Mesothelial cell of epicardium (in vitro differentiated cells): ENCODE measurements around the gene EHD4. TPM values are rescaled to one million over a fixed set of nuclear protein-coding genes. Genes with fewer than 3 reads are reported as not detected.

Experiments
- DNase-seq, 2 experiments: peaks; one replicate each; pipeline ENCODE4 v3.0.0; 2021; ENCODE audit warnings: low spot score in 2 of 2; ENCODE audit not compliant: unreplicated experiment in 2 of 2
- H3K27ac Mint-ChIP-seq: 2 replicates; pipeline ENCODE4 v1.8.0; 2021; ENCODE audit warnings: mixed read lengths
- H3K27me3 Mint-ChIP-seq: 2 replicates; pipeline ENCODE4 v1.8.0; 2021; ENCODE audit warnings: low read depth, mixed read lengths
- H3K36me3 Mint-ChIP-seq: 2 replicates; pipeline ENCODE4 v1.8.0; 2021; ENCODE audit warnings: mixed read lengths
- H3K4me1 Mint-ChIP-seq: 2 replicates; pipeline ENCODE4 v1.8.0; 2021; ENCODE audit warnings: mixed read lengths
- H3K4me3 Mint-ChIP-seq: 2 replicates; pipeline ENCODE4 v1.8.0; 2021; ENCODE audit warnings: mild to moderate bottlenecking, moderate library complexity, mixed read lengths
- H3K9me3 Mint-ChIP-seq: 2 replicates; pipeline ENCODE4 v1.8.0; 2021; ENCODE audit warnings: mixed read lengths
- total RNA-seq: library from RNA; stranded (reverse); gene quantifications from 3 replicates; pipeline ENCODE4 v1.2.1, GENCODE V29; 2021
- TF ChIP-seq, protein P1 (sequence below): fragments of 200-600 bp; sonication (generic); IDR thresholded peaks from one replicate; pipeline ENCODE4 v1.5.0; 2021; ENCODE audit warnings: antibody characterized with exemption; ENCODE audit not compliant: unreplicated experiment

The EHD4 gene
- total RNA-seq, 1 donor from 2014 or later = 16.1 TPM

DNA sequence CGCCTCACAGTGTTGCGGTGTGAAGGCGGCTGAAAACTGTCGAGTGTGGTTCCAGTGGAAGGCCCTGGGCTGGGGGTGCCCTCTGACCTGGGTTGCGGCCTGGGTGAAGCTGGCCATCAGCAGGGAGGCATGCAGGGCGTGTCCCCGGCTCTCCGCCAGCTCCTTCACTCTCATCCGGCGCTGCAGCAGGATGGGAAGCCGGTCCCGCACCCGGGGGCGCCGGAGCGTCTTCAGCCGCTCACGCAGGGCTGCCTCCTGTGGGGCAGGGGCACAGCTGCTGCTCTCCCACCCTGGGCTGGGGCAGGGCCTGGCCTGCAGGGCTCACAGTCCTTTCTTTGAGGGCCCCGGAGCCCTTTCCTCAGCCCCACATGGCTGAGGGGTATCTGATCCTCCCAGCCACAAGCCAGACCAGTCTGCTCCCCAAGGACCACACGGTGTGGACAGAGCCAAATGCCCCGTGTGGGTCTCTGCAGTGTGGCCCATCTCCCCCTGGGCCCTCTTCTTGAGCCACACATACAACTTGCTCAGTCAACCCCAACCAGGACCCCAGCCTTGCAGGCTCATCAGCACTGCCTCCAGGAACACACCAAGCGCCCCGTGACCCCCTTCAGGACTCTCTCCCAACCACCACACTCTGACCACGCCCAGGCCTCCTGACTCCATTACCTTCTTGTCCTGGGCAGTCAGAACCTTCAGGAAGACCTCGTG is 105.3 kb downstream of the EHD4 start:
- H3K36me3 Mint-ChIP-seq = no peaks in the 10 kb centered on the region
- H3K27ac Mint-ChIP-seq = no peak overlapping the region
- TF ChIP-seq, protein P1, sequence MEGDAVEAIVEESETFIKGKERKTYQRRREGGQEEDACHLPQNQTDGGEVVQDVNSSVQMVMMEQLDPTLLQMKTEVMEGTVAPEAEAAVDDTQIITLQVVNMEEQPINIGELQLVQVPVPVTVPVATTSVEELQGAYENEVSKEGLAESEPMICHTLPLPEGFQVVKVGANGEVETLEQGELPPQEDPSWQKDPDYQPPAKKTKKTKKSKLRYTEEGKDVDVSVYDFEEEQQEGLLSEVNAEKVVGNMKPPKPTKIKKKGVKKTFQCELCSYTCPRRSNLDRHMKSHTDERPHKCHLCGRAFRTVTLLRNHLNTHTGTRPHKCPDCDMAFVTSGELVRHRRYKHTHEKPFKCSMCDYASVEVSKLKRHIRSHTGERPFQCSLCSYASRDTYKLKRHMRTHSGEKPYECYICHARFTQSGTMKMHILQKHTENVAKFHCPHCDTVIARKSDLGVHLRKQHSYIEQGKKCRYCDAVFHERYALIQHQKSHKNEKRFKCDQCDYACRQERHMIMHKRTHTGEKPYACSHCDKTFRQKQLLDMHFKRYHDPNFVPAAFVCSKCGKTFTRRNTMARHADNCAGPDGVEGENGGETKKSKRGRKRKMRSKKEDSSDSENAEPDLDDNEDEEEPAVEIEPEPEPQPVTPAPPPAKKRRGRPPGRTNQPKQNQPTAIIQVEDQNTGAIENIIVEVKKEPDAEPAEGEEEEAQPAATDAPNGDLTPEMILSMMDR = no peak
- H3K4me3 Mint-ChIP-seq = no peak overlapping the region
- H3K4me1 Mint-ChIP-seq = peaks cover 12% of the 10 kb centered on the region
- DNase-seq = no peak
- no peaks in the 10 kb centered on the region for H3K9me3 Mint-ChIP-seq
- H3K27me3 Mint-ChIP-seq = no peaks in the 10 kb centered on the region

- Mint-ChIP-seq H3K36me3 (no peaks in the 10 kb centered on the region), H3K27me3 (no peaks in the 10 kb centered on the region), H3K27ac (no peak overlapping the region), H3K4me3 (no peak overlapping the region), H3K9me3 (no peaks in the 10 kb centered on the region), H3K4me1 (peaks cover 12% of the 10 kb centered on the region)
- TF ChIP-seq, protein P1 = no peak
- no peak for DNase-seq
These were observed 106.1 kb downstream of the EHD4 start for GRCh38 chr15:41866263-41866703.

DNA sequence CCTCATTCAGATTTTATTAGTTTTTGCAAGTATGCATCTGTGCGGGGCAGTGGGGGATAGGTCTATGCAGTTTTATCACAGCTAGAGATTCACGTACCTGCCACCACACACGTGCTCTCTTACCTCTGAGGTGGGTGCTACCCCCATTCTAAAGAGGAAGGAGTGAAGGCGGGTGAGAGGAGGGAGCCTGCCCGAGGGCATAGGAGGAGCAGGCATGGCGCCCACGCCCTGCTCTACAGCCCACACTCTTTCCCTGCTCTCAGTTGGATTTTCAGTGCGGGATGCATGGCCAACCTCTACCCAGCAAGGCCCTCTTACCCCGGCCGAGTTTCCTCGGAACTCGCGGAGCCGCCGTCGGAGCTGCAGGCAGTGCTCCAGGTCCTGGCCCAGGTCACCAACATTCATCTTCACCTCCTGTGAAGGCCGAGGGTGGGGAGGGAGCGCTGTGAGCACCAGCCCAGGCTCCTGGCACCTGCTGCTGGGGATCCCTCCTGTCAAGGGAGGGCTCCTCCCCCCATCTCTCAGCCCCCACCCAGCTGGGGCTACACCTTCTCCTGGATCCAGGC is 106.8 kb downstream of the EHD4 start:
- Mint-ChIP-seq H3K36me3 (no peaks in the 10 kb centered on the region), H3K4me3 (no peak overlapping the region), H3K4me1 (peaks cover 12% of the 10 kb centered on the region), H3K27me3 (no peaks in the 10 kb centered on the region), H3K9me3 (no peaks in the 10 kb centered on the region), H3K27ac (peak overlapping the region; percentile 12)
- TF ChIP-seq, protein P1 = no peak
- DNase-seq = no peak

- Mint-ChIP-seq H3K27ac (no peak overlapping the region), H3K27me3 (no peaks in the 10 kb centered on the region), H3K36me3 (no peaks in the 10 kb centered on the region), H3K4me3 (no peak overlapping the region), H3K9me3 (no peaks in the 10 kb centered on the region), H3K4me1 (peaks cover 12% of the 10 kb centered on the region)
- DNase-seq = no peak
- TF ChIP-seq, protein P1 = no peak
These were observed 109.7 kb downstream of the EHD4 start for GRCh38 chr15:41862515-41863116.

DNA sequence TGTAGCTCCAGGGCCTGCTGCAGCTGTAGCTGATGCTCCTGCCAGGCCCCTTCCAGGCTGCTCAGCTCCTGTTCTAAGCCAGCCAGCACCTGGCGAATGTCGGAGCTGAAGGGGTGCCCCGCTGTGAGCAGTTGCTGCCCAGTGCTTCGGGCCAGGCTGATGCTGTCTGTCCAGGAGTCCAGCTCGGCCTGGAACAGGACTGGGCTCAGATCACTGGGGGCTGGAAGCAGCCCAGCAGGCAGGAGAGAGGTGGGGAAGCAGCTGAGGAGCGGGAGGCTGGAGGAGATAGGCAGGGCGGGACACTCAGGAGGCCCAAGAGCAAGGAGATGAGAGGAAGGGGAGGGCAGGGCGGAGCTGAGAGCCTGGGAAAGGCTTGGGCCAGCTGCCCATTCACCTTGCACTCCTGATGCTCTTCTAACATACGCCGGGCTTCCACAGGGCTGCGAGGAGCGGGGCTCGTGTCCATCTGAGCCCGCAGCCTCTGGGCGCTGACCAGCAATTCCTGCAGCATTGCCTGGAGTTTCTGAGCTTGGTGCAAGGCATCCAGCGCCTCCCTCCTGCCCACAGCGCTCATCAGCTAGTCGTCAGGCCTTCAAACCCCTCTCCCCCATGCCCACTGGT is 110.5 kb downstream of the EHD4 start:
- Mint-ChIP-seq H3K36me3 (no peaks in the 10 kb centered on the region), H3K9me3 (no peaks in the 10 kb centered on the region), H3K4me1 (peaks cover 10% of the 10 kb centered on the region), H3K27ac (no peak overlapping the region), H3K4me3 (no peak overlapping the region), H3K27me3 (no peaks in the 10 kb centered on the region)
- no peak for DNase-seq
- TF ChIP-seq, protein P1 = no peak
